AG10803 (cell line): ENCODE results near the gene ZFHX3.

Experiments
- DNase-seq: peaks from one replicate; pipeline ENCODE4 v3.0.0; 2010; ENCODE audit warnings: low read depth
- H3K4me3 ChIP-seq: 2 replicates; pipeline ENCODE4 v1.5.1; 2011; ENCODE audit warnings: mild to moderate bottlenecking, low read length, control low read depth
- CTCF ChIP-seq: conservative IDR thresholded peaks from 2 replicates; pipeline ENCODE4 v1.5.1; 2011; ENCODE audit warnings: mild to moderate bottlenecking, low read length, control low read depth, inconsistent platforms

The ZFHX3 gene

GRCh38 chr16:72886346-72886974 lies 161.5 kb downstream of the ZFHX3 start:
- H3K4me3 ChIP-seq, result no peak overlapping the region
- no peak for TF ChIP-seq CTCF
- no peak for DNase-seq

- H3K4me3 ChIP-seq, result no peak overlapping the region
- DNase-seq, result no peak
- no peak for TF ChIP-seq CTCF
These were observed 163.4 kb downstream of the ZFHX3 start for GRCh38 chr16:72884573-72884972.

- DNase-seq, result peak; percentile 23
- no peak overlapping the region for H3K4me3 ChIP-seq
- TF ChIP-seq CTCF, result no peak
These were observed 163.9 kb downstream of the ZFHX3 start for GRCh38 chr16:72884037-72884436.

- H3K4me3 ChIP-seq, result no peak overlapping the region
- TF ChIP-seq CTCF, result no peak
- no peak for DNase-seq
These were observed 168.1 kb downstream of the ZFHX3 start for GRCh38 chr16:72879846-72880245.

GRCh38 chr16:72878301-72879269 lies 169.3 kb downstream of the ZFHX3 start:
- no peak overlapping the region for H3K4me3 ChIP-seq
- no peak for TF ChIP-seq CTCF
- DNase-seq, result peak; percentile 49

GRCh38 chr16:72877374-72878028 lies 170.4 kb downstream of the ZFHX3 start:
- no peak overlapping the region for H3K4me3 ChIP-seq
- DNase-seq, result peak; percentile 80
- TF ChIP-seq CTCF, result no peak
